Keratinocyte (primary cell): ENCODE data around the gene TMEM138.

Experiments used
- CTCF ChIP-seq, 3 experiments: IDR thresholded peaks in 1 of 3; conservative IDR thresholded peaks in 1 of 3; optimal IDR thresholded peaks in 1 of 3; 2 replicates in 2 of 3; 3 replicates in 1 of 3; pipeline versions ENCODE3 to v1.5.1; 2011; ENCODE audit warnings: low read length in 3 of 3, mild to moderate bottlenecking in 3 of 3, moderate library complexity in 2 of 3, control low read depth in 1 of 3, inconsistent platforms in 1 of 3; ENCODE audit not compliant: insufficient read depth in 2 of 3; ENCODE audit errors: extremely low read depth in 1 of 3
- EZH2 ChIP-seq: IDR thresholded peaks from one replicate; pipeline ENCODE4 v1.6.1; 2012; ENCODE audit warnings: inconsistent platforms, mild to moderate bottlenecking, low read length, moderate library complexity

- peak; percentile 40 to 67 (median 51) for TF ChIP-seq CTCF (optimal IDR thresholded peaks at IDR 0.05 in 1 of 3, IDR thresholded peaks at IDR 0.05 in 1 of 3, conservative IDR thresholded peaks at IDR 0.05 in 1 of 3; ENCODE audit: extremely low read depth in 1 of 3, insufficient read depth in 2 of 3, low read length in 3 of 3)
- no peak for TF ChIP-seq EZH2
These were observed 22.4 kb downstream of the TMEM138 start for GRCh38 chr11:61384271-61385242.
